Hepatocyte (in vitro differentiated cells): Measurements from ENCODE around the gene PI4KA. TPM values are rescaled to one million over a fixed set of nuclear protein-coding genes. Genes with fewer than 3 reads are reported as not detected.

Source experiments
- DNase-seq: peaks from one replicate; pipeline ENCODE4 v3.0.0-alpha.2; 2016; ENCODE audit warnings: low spot score
- H2AFZ ChIP-seq: fragments of 200-600 bp; sonication (generic); 2 replicates; pipeline ENCODE4 v1.6.0; 2016; ENCODE audit warnings: antibody characterized with exemption, mild to moderate bottlenecking
- H3K27ac ChIP-seq: fragments of 200-600 bp; sonication (generic); 2 replicates; pipeline ENCODE4 v1.5.1; 2016; ENCODE audit warnings: mild to moderate bottlenecking
- H3K27me3 ChIP-seq: fragments of 200-600 bp; sonication (generic); 2 replicates; pipeline ENCODE4 v1.6.1; 2016
- H3K36me3 ChIP-seq: fragments of 200-600 bp; sonication (generic); replicated peaks from 2 replicates; pipeline ENCODE4 v1.5.1; 2016; ENCODE audit warnings: low read depth; ENCODE audit not compliant: insufficient read depth
- H3K4me1 ChIP-seq: fragments of 200-600 bp; sonication (generic); 2 replicates; pipeline ENCODE4 v1.5.1; 2016; ENCODE audit warnings: mild to moderate bottlenecking, moderate library complexity; ENCODE audit not compliant: insufficient read depth
- H3K4me2 ChIP-seq: fragments of 200-600 bp; sonication (generic); 2 replicates; pipeline ENCODE4 v1.6.0; 2016
- H3K4me3 ChIP-seq: fragments of 200-600 bp; sonication (generic); 2 replicates; pipeline ENCODE4 v1.5.1; 2016; ENCODE audit warnings: mild to moderate bottlenecking
- H3K79me2 ChIP-seq: fragments of 200-600 bp; sonication (generic); 2 replicates; pipeline ENCODE4 v1.6.0; 2017; ENCODE audit warnings: mild to moderate bottlenecking
- H3K9me2 ChIP-seq: fragments of 200-600 bp; sonication (generic); replicated peaks from 2 replicates; pipeline ENCODE4 v1.6.0; 2017; ENCODE audit warnings: mild to moderate bottlenecking; ENCODE audit not compliant: insufficient read depth
- H3K9me3 ChIP-seq: fragments of 200-600 bp; sonication (generic); 2 replicates; pipeline ENCODE4 v1.5.1; 2016; ENCODE audit warnings: low read depth, mild to moderate bottlenecking
- H4K20me1 ChIP-seq: fragments of 200-600 bp; sonication (generic); 2 replicates; pipeline ENCODE4 v1.6.0; 2016; ENCODE audit warnings: mild to moderate bottlenecking; ENCODE audit not compliant: insufficient read depth, poor library complexity, severe bottlenecking
- EZH2 ChIP-seq: fragments of 200-600 bp; sonication (generic); IDR thresholded peaks from 2 replicates; pipeline ENCODE4 v1.6.1; 2016; ENCODE audit warnings: antibody characterized with exemption, mild to moderate bottlenecking, borderline replicate concordance
- EZH2phosphoT487 ChIP-seq: fragments of 200-600 bp; sonication (generic); IDR thresholded peaks from one replicate; pipeline ENCODE4 v1.6.1; 2018; ENCODE audit warnings: antibody characterized with exemption, mild to moderate bottlenecking, low read depth, moderate library complexity; ENCODE audit not compliant: unreplicated experiment, severe bottlenecking
- WGBS: methylation state at CpG from one replicate; pipeline ENCODE4 v1.1.6; 2016; ENCODE audit warnings: low lambda C conversion rate; ENCODE audit errors: missing lambda C conversion rate; 5-methylcytosine and 5-hydroxymethylcytosine counted together
- polyA plus RNA-seq: library from polyadenylated mRNA; unstranded; fragments of >200 nt; fragmentation: Nextera tagmentation; extraction: Ambion mirVana; gene quantifications from 2 replicates; pipeline ENCODE4 v1.2.1, GENCODE V29; 2016
- total RNA-seq: library from RNA; depleted of rRNA; stranded (reverse); fragments of >200 nt; gene quantifications from 2 replicates; pipeline ENCODE4 v1.2.3, GENCODE V29; 2014
- TF ChIP-seq, protein P1 (sequence below): fragments of 200-600 bp; sonication (generic); IDR thresholded peaks from 2 replicates; pipeline ENCODE4 v1.5.1; 2016; ENCODE audit warnings: antibody characterized with exemption, mild to moderate bottlenecking; ENCODE audit not compliant: poor library complexity

Gene PI4KA
- total and polyA plus RNA-seq, 2 experiments from 2014 or later, result 59.1 to 75.7 TPM

DNA sequence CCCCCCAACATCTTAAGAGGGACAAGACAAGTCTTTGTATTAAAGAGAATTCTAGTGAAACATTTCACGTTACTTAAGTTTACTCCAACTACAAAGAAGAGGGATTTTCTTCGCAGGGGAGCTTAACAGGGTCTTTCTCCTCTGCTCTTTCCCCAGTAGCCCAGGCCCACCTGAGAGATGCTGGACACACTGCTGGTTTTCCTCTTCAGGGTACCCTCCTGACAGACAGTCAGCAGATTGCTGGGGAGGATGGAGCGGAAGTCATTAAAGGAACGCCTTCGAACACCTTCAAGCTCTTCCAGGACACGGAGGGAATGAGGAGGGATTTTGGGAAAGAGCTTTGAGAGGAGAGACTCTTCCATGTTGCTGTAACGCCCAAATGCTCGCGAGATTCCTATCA, 39.1 kb downstream of the PI4KA start:
- Histone ChIP-seq H3K79me2 (no peaks in the 10 kb centered on the region), H3K9me3 (no peaks in the 10 kb centered on the region), H3K27ac (no peak overlapping the region), H3K4me2 (no peak overlapping the region), H2AFZ (no peak overlapping the region), H3K4me3 (no peak overlapping the region), H3K9me2 (no peaks in the 10 kb centered on the region), H4K20me1 (no peaks in the 10 kb centered on the region), H3K4me1 (no peaks in the 10 kb centered on the region), H3K36me3 (peaks cover 3% of the 10 kb centered on the region), H3K27me3 (no peaks in the 10 kb centered on the region)
- no peak for DNase-seq
- 94% methylated on average over 9 of the region's 9 CpGs for WGBS
- TF ChIP-seq, protein P1, sequence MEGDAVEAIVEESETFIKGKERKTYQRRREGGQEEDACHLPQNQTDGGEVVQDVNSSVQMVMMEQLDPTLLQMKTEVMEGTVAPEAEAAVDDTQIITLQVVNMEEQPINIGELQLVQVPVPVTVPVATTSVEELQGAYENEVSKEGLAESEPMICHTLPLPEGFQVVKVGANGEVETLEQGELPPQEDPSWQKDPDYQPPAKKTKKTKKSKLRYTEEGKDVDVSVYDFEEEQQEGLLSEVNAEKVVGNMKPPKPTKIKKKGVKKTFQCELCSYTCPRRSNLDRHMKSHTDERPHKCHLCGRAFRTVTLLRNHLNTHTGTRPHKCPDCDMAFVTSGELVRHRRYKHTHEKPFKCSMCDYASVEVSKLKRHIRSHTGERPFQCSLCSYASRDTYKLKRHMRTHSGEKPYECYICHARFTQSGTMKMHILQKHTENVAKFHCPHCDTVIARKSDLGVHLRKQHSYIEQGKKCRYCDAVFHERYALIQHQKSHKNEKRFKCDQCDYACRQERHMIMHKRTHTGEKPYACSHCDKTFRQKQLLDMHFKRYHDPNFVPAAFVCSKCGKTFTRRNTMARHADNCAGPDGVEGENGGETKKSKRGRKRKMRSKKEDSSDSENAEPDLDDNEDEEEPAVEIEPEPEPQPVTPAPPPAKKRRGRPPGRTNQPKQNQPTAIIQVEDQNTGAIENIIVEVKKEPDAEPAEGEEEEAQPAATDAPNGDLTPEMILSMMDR, result no peak

DNA sequence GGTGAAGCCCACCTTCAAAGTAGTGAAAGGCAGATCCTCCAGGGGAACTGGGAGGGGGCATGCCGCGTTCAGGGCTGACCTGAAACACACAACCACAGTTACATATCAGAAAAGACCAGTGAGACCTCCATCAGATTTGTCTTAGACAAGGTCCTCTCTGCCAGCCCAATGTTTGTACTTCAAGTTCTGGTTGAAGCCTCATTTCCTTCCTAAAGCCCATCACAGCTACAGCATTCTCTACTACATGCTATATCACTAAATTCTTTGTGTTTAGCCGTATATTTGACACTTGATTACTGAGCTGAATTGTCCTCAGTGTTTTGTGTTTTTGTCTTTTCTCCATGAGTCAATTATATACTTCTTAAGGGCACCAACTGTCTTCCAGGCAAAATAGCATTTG, 40.1 kb downstream of the PI4KA start:
- Histone ChIP-seq H3K9me3 (no peaks in the 10 kb centered on the region), H3K9me2 (no peaks in the 10 kb centered on the region), H2AFZ (no peak overlapping the region), H3K4me3 (no peak overlapping the region), H3K4me1 (no peaks in the 10 kb centered on the region), H3K4me2 (no peak overlapping the region), H3K79me2 (no peaks in the 10 kb centered on the region), H4K20me1 (no peaks in the 10 kb centered on the region), H3K27ac (no peak overlapping the region), H3K36me3 (peaks cover 3% of the 10 kb centered on the region), H3K27me3 (no peaks in the 10 kb centered on the region)
- no peak for DNase-seq
- 93% methylated on average over 3 of the region's 3 CpGs for WGBS
- no peak for TF ChIP-seq EZH2
- no peak for TF ChIP-seq EZH2phosphoT487
- TF ChIP-seq, protein P1, result no peak

DNA sequence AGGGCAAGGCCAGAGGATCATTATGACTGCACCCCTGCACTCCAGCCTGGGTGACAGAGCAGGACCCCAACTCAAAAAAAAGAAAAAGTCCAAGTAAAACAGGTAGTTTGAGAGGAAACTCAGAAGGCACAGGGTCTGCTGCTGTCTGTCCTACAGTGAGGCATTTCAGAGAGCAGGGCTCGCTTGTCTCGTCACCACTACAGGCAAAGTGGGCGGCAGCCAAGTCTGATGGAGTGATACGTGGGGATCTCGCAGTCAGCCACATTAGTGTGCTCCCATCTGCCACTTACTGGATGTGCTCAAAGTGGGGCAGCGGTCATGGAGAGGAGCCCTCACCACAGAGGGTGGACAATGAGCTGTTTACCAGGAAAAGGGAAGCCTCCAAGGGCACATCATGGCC, 42.1 kb downstream of the PI4KA start:
- no peaks in the 10 kb centered on the region for H3K4me1 ChIP-seq
- DNase-seq, result no peak
- no peak overlapping the region for H3K4me2 ChIP-seq
- no peaks in the 10 kb centered on the region for H4K20me1 ChIP-seq
- H3K9me3 ChIP-seq, result no peaks in the 10 kb centered on the region
- H3K79me2 ChIP-seq, result no peaks in the 10 kb centered on the region
- H3K9me2 ChIP-seq, result no peaks in the 10 kb centered on the region
- TF ChIP-seq EZH2 (no peak), EZH2phosphoT487 (no peak)
- TF ChIP-seq, protein P1, result no peak
- H3K27ac ChIP-seq, result no peak overlapping the region
- H3K27me3 ChIP-seq, result no peaks in the 10 kb centered on the region
- peaks cover 3% of the 10 kb centered on the region for H3K36me3 ChIP-seq
- H2AFZ ChIP-seq, result no peak overlapping the region
- no peak overlapping the region for H3K4me3 ChIP-seq
- 97% methylated on average over 6 of the region's 6 CpGs for WGBS

DNA sequence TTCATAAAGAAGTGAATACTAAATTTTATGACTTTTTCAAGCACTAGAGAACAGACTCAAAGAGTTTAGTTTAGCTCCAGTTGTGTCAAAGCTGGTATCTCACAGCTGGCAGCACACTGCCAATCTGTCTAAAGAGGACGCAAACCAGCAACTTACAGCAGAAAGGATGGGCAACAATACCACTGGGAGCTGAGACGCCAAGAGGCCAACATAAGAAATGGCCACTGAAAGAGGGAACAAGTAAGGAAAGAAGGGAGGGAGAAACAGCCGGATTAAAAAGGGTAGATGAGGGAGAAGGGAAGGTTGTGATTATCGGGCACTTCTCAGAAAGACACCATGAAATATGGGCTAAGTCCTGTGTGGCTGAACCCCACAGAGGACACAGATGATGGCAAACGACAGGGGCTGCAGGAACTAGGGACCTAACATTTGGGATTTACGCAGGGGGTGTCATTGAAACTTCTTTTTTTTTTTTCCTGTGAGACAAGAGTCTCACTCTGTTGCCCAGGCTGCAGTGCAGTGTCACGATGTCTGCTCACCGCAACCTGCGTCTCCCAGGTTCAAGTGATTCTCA, 43.0 kb downstream of the PI4KA start:
- no peak for TF ChIP-seq EZH2
- Histone ChIP-seq H3K4me1 (no peaks in the 10 kb centered on the region), H3K27ac (no peak overlapping the region), H3K9me3 (no peaks in the 10 kb centered on the region), H3K36me3 (peaks cover 3% of the 10 kb centered on the region), H2AFZ (no peak overlapping the region), H3K4me3 (no peak overlapping the region), H3K27me3 (no peaks in the 10 kb centered on the region), H3K9me2 (no peaks in the 10 kb centered on the region), H3K4me2 (no peak overlapping the region), H4K20me1 (no peaks in the 10 kb centered on the region), H3K79me2 (no peaks in the 10 kb centered on the region)
- WGBS, result 97% methylated on average over 9 of the region's 9 CpGs
- DNase-seq, result no peak
